ENCODE measurements around the gene GYS2. TPM values are rescaled to one million over a fixed set of nuclear protein-coding genes. Genes with fewer than 3 reads are reported as not detected.
A peak's percentile ranks its signal among the peaks of the same experiment; 100 is the strongest.

Gene GYS2
- total and polyA plus RNA-seq, 9 of the 15 experiments (the other 6 are each of a cell fraction or from before 2014, with no cell fraction given), result not detected

- TF ChIP-seq CHD1 (IDR thresholded peaks at IDR 0.05; ENCODE audit: low read length), result no peak
- TF ChIP-seq, protein P1, sequence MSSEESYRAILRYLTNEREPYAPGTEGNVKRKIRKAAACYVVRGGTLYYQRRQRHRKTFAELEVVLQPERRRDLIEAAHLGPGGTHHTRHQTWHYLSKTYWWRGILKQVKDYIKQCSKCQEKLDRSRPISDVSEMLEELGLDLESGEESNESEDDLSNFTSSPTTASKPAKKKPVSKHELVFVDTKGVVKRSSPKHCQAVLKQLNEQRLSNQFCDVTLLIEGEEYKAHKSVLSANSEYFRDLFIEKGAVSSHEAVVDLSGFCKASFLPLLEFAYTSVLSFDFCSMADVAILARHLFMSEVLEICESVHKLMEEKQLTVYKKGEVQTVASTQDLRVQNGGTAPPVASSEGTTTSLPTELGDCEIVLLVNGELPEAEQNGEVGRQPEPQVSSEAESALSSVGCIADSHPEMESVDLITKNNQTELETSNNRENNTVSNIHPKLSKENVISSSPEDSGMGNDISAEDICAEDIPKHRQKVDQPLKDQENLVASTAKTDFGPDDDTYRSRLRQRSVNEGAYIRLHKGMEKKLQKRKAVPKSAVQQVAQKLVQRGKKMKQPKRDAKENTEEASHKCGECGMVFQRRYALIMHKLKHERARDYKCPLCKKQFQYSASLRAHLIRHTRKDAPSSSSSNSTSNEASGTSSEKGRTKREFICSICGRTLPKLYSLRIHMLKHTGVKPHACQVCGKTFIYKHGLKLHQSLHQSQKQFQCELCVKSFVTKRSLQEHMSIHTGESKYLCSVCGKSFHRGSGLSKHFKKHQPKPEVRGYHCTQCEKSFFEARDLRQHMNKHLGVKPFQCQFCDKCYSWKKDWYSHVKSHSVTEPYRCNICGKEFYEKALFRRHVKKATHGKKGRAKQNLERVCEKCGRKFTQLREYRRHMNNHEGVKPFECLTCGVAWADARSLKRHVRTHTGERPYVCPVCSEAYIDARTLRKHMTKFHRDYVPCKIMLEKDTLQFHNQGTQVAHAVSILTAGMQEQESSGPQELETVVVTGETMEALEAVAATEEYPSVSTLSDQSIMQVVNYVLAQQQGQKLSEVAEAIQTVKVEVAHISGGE (CRISPR knock-in tag; IDR thresholded peaks at IDR 0.05), result peak in 1 of 3 experiments; percentile 75; a peak in 2 of 6 replicates
- TF ChIP-seq E2F8 (IDR thresholded peaks at IDR 0.05; ENCODE audit: low read depth, partially characterized antibody), result peak; percentile 99
- TF ChIP-seq SMAD1 (IDR thresholded peaks at IDR 0.05; ENCODE audit: low read depth, low read length, partially characterized antibody), result no peak
- TF ChIP-seq GMEB1 (CRISPR knock-in tag; IDR thresholded peaks at IDR 0.05), result no peak
- TF ChIP-seq, protein P2, sequence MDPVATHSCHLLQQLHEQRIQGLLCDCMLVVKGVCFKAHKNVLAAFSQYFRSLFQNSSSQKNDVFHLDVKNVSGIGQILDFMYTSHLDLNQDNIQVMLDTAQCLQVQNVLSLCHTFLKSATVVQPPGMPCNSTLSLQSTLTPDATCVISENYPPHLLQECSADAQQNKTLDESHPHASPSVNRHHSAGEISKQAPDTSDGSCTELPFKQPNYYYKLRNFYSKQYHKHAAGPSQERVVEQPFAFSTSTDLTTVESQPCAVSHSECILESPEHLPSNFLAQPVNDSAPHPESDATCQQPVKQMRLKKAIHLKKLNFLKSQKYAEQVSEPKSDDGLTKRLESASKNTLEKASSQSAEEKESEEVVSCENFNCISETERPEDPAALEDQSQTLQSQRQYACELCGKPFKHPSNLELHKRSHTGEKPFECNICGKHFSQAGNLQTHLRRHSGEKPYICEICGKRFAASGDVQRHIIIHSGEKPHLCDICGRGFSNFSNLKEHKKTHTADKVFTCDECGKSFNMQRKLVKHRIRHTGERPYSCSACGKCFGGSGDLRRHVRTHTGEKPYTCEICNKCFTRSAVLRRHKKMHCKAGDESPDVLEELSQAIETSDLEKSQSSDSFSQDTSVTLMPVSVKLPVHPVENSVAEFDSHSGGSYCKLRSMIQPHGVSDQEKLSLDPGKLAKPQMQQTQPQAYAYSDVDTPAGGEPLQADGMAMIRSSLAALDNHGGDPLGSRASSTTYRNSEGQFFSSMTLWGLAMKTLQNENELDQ (CRISPR knock-in tag; IDR thresholded peaks at IDR 0.05; ENCODE audit: borderline replicate concordance), result no peak
- no peak for TF ChIP-seq ZNF740 (CRISPR knock-in tag; IDR thresholded peaks at IDR 0.05)
- no peak for TF ChIP-seq ZNF740 (tag; IDR thresholded peaks at IDR 0.05)
- no peak for TF ChIP-seq ZNF668 (CRISPR knock-in tag; IDR thresholded peaks at IDR 0.05)
- no peak for TF ChIP-seq ZNF766 (CRISPR knock-in tag; conservative IDR thresholded peaks at IDR 0.05)
- no peak for TF ChIP-seq ZNF717 (CRISPR knock-in tag; IDR thresholded peaks at IDR 0.05)
- TF ChIP-seq ZBTB8A (IDR thresholded peaks at IDR 0.05; ENCODE audit: partially characterized antibody), result no peak
- peak; percentile 20 for TF ChIP-seq BRD9 (IDR thresholded peaks at IDR 0.05; ENCODE audit: low read depth, partially characterized antibody)
- TF ChIP-seq TEAD1 (CRISPR knock-in tag; IDR thresholded peaks at IDR 0.05), result no peak; a peak in 1 of 4 replicates
These were observed 103.1 kb downstream of the GYS2 start, which contains the start of the genes GOLT1B and RECQL (continued) for GRCh38 chr12:21501258-21502163.

Measured in K562 (cell line).